Gastroesophageal sphincter (tissue), 3 donors: ENCODE data around the gene CLCNKA.

ENCODE experiments used
- CTCF ChIP-seq, 4 experiments: fragments of 200-600 bp in 2 of 4; fragments of 450-650 bp in 2 of 4; sonication (generic) in 1 of 4; IDR thresholded peaks; one replicate each; pipeline ENCODE4 v1.5.1; 2017 to 2019; ENCODE audit warnings: antibody characterized with exemption in 4 of 4, mild to moderate bottlenecking in 2 of 4, moderate library complexity in 2 of 4
- EP300 ChIP-seq: sonication (generic); formaldehyde crosslinking; IDR thresholded peaks from one replicate; pipeline ENCODE4 v1.6.1; 2017; ENCODE audit warnings: antibody characterized with exemption, mild to moderate bottlenecking
- POLR2A ChIP-seq, 2 donors: fragments of 450-650 bp; IDR thresholded peaks; one replicate each; pipeline ENCODE4 v1.6.1; 2017; ENCODE audit warnings: antibody characterized with exemption in 2 of 2, mild to moderate bottlenecking in 2 of 2, moderate library complexity in 1 of 2
- POLR2AphosphoS5 ChIP-seq: sonication (generic); formaldehyde crosslinking; IDR thresholded peaks from one replicate; pipeline ENCODE4 v1.6.1; 2017; ENCODE audit warnings: antibody characterized with exemption

GRCh38 chr1:16068356-16069270 lies 46.8 kb downstream of the CLCNKA start:
- no peak for TF ChIP-seq CTCF (IDR thresholded peaks at IDR 0.05)
- no peak for TF ChIP-seq EP300
- no peak for TF ChIP-seq POLR2A (IDR thresholded peaks at IDR 0.05)
- no peak for TF ChIP-seq POLR2AphosphoS5
